Gastroesophageal sphincter (tissue), 3 donors: ENCODE results near the gene NOL9.

Source experiments
- CTCF ChIP-seq, 4 experiments: fragments of 200-600 bp in 2 of 4; fragments of 450-650 bp in 2 of 4; sonication (generic) in 1 of 4; IDR thresholded peaks; one replicate each; pipeline ENCODE4 v1.5.1; 2017 to 2019; ENCODE audit warnings: antibody characterized with exemption in 4 of 4, mild to moderate bottlenecking in 2 of 4, moderate library complexity in 2 of 4
- EP300 ChIP-seq: sonication (generic); formaldehyde crosslinking; IDR thresholded peaks from one replicate; pipeline ENCODE4 v1.6.1; 2017; ENCODE audit warnings: antibody characterized with exemption, mild to moderate bottlenecking

- TF ChIP-seq CTCF (IDR thresholded peaks at IDR 0.05) = no peak
- no peak for TF ChIP-seq EP300
These were observed 58.6 kb downstream of the NOL9 start for GRCh38 chr1:6495540-6496364.
